LNCAP (cell line): ENCODE measurements around the gene PPP2R2C.

Source experiments
- TF ChIP-seq, protein P1 (sequence below): fragments of 450-650 bp; IDR thresholded peaks from 2 replicates; pipeline ENCODE4 v1.5.1; 2017; ENCODE audit warnings: mild to moderate bottlenecking

Gene PPP2R2C

GRCh38 chr4:6465955-6466354, 6.5 kb downstream of the PPP2R2C start:
- TF ChIP-seq, protein P1, sequence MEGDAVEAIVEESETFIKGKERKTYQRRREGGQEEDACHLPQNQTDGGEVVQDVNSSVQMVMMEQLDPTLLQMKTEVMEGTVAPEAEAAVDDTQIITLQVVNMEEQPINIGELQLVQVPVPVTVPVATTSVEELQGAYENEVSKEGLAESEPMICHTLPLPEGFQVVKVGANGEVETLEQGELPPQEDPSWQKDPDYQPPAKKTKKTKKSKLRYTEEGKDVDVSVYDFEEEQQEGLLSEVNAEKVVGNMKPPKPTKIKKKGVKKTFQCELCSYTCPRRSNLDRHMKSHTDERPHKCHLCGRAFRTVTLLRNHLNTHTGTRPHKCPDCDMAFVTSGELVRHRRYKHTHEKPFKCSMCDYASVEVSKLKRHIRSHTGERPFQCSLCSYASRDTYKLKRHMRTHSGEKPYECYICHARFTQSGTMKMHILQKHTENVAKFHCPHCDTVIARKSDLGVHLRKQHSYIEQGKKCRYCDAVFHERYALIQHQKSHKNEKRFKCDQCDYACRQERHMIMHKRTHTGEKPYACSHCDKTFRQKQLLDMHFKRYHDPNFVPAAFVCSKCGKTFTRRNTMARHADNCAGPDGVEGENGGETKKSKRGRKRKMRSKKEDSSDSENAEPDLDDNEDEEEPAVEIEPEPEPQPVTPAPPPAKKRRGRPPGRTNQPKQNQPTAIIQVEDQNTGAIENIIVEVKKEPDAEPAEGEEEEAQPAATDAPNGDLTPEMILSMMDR = no peak

DNA sequence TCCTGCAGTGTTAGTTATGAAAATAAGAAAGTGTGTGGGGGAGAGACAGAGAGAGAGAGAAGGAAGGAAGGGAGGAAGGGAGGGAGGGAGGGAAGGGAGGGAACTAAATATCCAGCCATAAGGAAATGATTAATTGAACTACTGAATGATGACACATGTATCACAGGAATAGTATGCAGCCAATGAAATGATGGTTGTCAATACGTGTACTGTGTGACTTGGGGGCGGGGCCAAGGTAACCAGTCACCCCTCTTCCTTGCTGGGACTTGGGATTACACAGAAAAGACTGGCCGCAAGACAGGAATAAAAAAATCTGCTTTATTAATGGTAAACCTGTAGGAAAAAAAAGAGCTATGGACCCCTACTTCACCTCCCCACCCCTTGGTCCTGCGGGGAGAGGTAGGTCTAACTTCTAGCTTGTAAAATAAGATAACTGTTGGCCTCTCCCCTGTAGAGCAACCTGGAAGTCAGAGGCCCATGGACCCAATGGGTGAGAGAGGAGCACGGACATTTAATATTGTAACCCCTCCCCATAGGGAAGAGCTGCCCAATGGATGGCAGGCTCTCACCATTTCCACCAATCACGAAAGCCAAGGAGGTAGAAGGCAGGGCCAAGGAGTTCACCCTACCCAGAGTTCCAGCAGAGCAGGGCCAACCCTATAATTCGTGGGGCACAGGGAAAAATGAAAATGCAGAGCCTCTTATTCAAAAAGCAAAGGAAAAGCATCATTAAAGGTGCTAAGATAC, 7.4 kb downstream of the PPP2R2C start:
- TF ChIP-seq, protein P1 = no peak

- TF ChIP-seq, protein P1 = no peak
These were observed 8.8 kb downstream of the PPP2R2C start for GRCh38 chr4:6463311-6464289.

GRCh38 chr4:6461301-6462165, 10.9 kb downstream of the PPP2R2C start:
- TF ChIP-seq, protein P1 = no peak

DNA sequence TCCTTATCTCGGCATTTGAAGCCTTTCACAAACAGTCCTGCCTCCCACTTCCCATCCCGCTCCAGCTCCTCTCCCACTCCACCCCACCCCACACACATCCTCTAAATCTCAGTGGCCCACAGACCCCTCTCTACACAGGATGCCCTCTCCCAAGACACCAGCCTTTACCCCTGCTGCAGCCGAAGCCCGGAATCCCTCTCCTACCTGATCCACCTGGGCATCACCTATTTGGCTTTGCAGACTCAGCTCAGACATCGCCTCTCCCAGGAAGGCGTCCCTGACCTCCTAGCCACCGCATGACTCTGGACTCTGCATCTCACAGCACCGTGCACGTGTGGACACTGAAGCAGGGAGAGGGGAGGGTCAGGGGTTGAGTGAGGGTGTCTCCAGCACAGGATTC, 11.5 kb downstream of the PPP2R2C start:
- TF ChIP-seq, protein P1 = no peak

GRCh38 chr4:6458528-6458927, 13.9 kb downstream of the PPP2R2C start:
- TF ChIP-seq, protein P1 = no peak

DNA sequence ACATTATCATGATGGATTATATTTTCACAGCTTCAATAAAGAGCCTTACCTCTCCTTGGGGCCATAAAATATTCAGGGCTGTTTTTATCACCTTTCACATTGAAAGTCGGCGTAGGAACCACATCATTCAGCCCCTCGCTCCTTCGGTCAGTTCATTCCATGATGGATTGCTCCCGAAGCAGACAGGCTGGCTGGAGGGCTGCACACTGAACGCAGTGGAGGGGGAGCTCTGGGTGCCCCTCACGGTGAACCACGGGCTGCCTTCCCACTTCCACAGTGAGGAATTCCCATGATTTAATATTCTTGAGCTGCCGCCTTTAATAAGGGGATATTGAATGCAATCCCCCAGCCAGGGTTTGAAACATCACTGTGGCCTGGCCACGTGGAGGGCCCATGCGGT, 16.0 kb downstream of the PPP2R2C start:
- TF ChIP-seq, protein P1 = no peak
